ENCODE data around the gene CAPN3. TPM values are rescaled to one million over a fixed set of nuclear protein-coding genes. Genes with fewer than 3 reads are reported as not detected.

Gene CAPN3
- total RNA-seq, 2 experiments from 2014 or later, result 8.2 to 8.7 TPM

GRCh38 chr15:42450425-42450790 is 91.1 kb downstream of the CAPN3 start:
- TF ChIP-seq, protein P1, sequence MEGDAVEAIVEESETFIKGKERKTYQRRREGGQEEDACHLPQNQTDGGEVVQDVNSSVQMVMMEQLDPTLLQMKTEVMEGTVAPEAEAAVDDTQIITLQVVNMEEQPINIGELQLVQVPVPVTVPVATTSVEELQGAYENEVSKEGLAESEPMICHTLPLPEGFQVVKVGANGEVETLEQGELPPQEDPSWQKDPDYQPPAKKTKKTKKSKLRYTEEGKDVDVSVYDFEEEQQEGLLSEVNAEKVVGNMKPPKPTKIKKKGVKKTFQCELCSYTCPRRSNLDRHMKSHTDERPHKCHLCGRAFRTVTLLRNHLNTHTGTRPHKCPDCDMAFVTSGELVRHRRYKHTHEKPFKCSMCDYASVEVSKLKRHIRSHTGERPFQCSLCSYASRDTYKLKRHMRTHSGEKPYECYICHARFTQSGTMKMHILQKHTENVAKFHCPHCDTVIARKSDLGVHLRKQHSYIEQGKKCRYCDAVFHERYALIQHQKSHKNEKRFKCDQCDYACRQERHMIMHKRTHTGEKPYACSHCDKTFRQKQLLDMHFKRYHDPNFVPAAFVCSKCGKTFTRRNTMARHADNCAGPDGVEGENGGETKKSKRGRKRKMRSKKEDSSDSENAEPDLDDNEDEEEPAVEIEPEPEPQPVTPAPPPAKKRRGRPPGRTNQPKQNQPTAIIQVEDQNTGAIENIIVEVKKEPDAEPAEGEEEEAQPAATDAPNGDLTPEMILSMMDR (IDR thresholded peaks at IDR 0.05), result no peak
- H3K9me3 Mint-ChIP-seq, result no peaks in the 10 kb centered on the region
- no peak for DNase-seq

DNA sequence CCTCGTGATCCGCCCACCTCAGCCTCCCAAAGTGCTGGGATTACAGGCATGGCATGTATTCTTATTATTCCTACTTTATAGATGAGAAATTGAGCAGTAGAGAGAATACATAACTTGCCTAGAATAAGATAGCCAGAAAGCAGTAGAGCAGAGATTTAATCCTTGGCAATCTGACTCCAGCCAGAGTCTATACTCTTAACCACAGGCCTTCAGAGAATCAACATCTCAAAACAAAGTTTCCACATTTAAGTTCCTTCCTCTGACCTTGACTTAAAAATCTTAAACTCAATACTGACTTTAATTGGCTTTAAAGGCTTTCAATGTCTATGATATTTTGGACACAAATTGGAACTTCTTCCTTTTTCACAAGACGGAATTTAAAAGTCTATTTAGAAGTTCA is 94.5 kb downstream of the CAPN3 start:
- no peaks in the 10 kb centered on the region for H3K27me3 ChIP-seq (ENCODE audit: control insufficient read depth in 1 of 2, insufficient read depth in 2 of 2, low read length in 2 of 2)
- H3K27ac ChIP-seq (ENCODE audit: low read depth in 1 of 2, low read length in 2 of 2), result no peak overlapping the region
- Mint-ChIP-seq H3K27ac (no peak overlapping the region), H3K4me3 (no peak overlapping the region), H3K4me1 (ENCODE audit: low read depth) (peaks cover 9% of the 10 kb centered on the region), H3K27me3 (no peaks in the 10 kb centered on the region), H3K9me3 (no peaks in the 10 kb centered on the region), H3K36me3 (ENCODE audit: low read depth) (peaks cover 46% of the 10 kb centered on the region)
- intact Hi-C loops (cut with DNase I, micrococcal nuclease), result no loop called here
- TF ChIP-seq, protein P1 (IDR thresholded peaks at IDR 0.05), result no peak
- ChIA-PET POLR2A (no interaction called here), CTCF (interaction anchor here (0.7 kb wide), 1 partner anchor 188 kb away, joined by 3 read pairs; no protein-coding TSS in a partner anchor)
- H3K4me3 ChIP-seq (ENCODE audit: low read length), result no peak overlapping the region
- no peak for ATAC-seq (ENCODE audit: poor library complexity)
- H3K4me1 ChIP-seq (ENCODE audit: insufficient read depth, low read length), result no peaks in the 10 kb centered on the region
- no peak for DNase-seq
- H3K36me3 ChIP-seq (ENCODE audit: insufficient read depth, low read length), result peaks cover 32% of the 10 kb centered on the region
- H3K9me3 ChIP-seq (ENCODE audit: control insufficient read depth in 1 of 2, insufficient read depth in 1 of 2, low read length in 2 of 2), result no peaks in the 10 kb centered on the region

More at GRCh38 chr15:42450425-42450790, 91.1 kb downstream of the CAPN3 start:
- intact Hi-C loops (cut with DNase I, micrococcal nuclease), result no loop called here
- Mint-ChIP-seq H3K27me3 (no peaks in the 10 kb centered on the region), H3K27ac (no peak overlapping the region), H3K36me3 (ENCODE audit: low read depth) (peaks cover 70% of the 10 kb centered on the region), H3K4me1 (ENCODE audit: low read depth) (no peaks in the 10 kb centered on the region), H3K4me3 (no peak overlapping the region)
- Histone ChIP-seq H3K4me3 (ENCODE audit: low read length) (no peak overlapping the region), H3K4me1 (ENCODE audit: insufficient read depth, low read length) (no peaks in the 10 kb centered on the region), H3K36me3 (ENCODE audit: insufficient read depth, low read length) (peaks cover 56% of the 10 kb centered on the region), H3K9me3 (ENCODE audit: control insufficient read depth in 1 of 2, insufficient read depth in 1 of 2, low read length in 2 of 2) (no peaks in the 10 kb centered on the region), H3K27ac (ENCODE audit: low read depth in 1 of 2, low read length in 2 of 2) (no peak overlapping the region), H3K27me3 (ENCODE audit: control insufficient read depth in 1 of 2, insufficient read depth in 2 of 2, low read length in 2 of 2) (no peaks in the 10 kb centered on the region)
- ATAC-seq (ENCODE audit: poor library complexity), result no peak
- ChIA-PET CTCF (no interaction called here), POLR2A (no interaction called here)

- Mint-ChIP-seq H3K27ac (no peak overlapping the region), H3K36me3 (ENCODE audit: low read depth) (peaks cover 27% of the 10 kb centered on the region), H3K4me3 (no peak overlapping the region), H3K27me3 (no peaks in the 10 kb centered on the region), H3K4me1 (ENCODE audit: low read depth) (peaks cover 20% of the 10 kb centered on the region), H3K9me3 (no peaks in the 10 kb centered on the region)
- Histone ChIP-seq H3K27ac (ENCODE audit: low read depth in 1 of 2, low read length in 2 of 2) (no peak overlapping the region), H3K9me3 (ENCODE audit: control insufficient read depth in 1 of 2, insufficient read depth in 1 of 2, low read length in 2 of 2) (no peaks in the 10 kb centered on the region), H3K27me3 (ENCODE audit: control insufficient read depth in 1 of 2, insufficient read depth in 2 of 2, low read length in 2 of 2) (no peaks in the 10 kb centered on the region), H3K4me1 (ENCODE audit: insufficient read depth, low read length) (no peaks in the 10 kb centered on the region), H3K36me3 (ENCODE audit: insufficient read depth, low read length) (peaks cover 10% of the 10 kb centered on the region), H3K4me3 (ENCODE audit: low read length) (no peak overlapping the region)
- POLR2A ChIA-PET, result no interaction called here
- ATAC-seq (ENCODE audit: poor library complexity) (no peak), DNase-seq (no peak)
- TF ChIP-seq, protein P1 (IDR thresholded peaks at IDR 0.05), result no peak
- intact Hi-C loops (cut with DNase I, micrococcal nuclease), result no loop called here
- CTCF ChIA-PET, result no interaction called here
These were observed 97.2 kb downstream of the CAPN3 start for GRCh38 chr15:42456531-42456930.
